ENCODE measurements around the gene KIF1A. TPM values are rescaled to one million over a fixed set of nuclear protein-coding genes. Genes with fewer than 3 reads are reported as not detected.

Gene KIF1A
- total and polyA plus RNA-seq, 2 of the 13 experiments (the other 11 are each of a cell fraction or from before 2014, with no cell fraction given) = 0.01 TPM; not detected in 1

DNA sequence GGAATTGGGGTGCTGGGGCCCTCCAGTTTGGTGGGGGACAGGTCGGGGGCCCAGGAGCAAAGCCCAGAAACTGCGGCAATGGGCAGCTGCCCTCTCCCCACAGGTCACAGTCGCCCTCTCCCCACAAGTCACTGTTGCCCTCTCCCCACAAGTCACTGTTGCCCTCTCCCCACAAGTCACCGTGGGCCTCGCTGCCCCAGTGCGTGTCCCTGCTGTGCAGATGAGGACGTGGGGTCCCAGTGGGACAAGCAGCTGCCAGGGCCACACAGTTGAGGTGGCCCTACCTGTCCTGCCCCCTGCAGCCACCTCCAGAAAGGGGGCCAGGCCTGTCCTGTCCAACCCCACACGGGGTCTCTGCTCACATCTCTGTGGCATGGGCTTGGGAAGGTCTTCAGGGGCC lies 35.7 kb upstream of the KIF1A start:
- POLR2A ChIA-PET = no interaction called here
- WGBS (ENCODE audit: low lambda C conversion rate) = 70% methylated on average over 7 of the region's 8 CpGs
- Histone ChIP-seq H3K79me2 (ENCODE audit: insufficient read depth, low read length) (no peaks in the 10 kb centered on the region), H3K9ac (ENCODE audit: insufficient read depth, low read depth, low read length) (no peak overlapping the region), H3K27me3 (ENCODE audit: control insufficient read depth in 1 of 2, insufficient read depth in 2 of 2, low read length in 2 of 2) (peaks cover 3 to 24% of the 10 kb centered on the region in 2 experiments; a peak in 3 of 5 replicates), H3K4me2 (ENCODE audit: low read depth, low read length) (no peak overlapping the region), H4K20me1 (ENCODE audit: insufficient read depth, low read length) (no peaks in the 10 kb centered on the region), H2AFZ (ENCODE audit: low read length) (no peak overlapping the region), H3K36me3 (replicated peaks in 1 of 2; ENCODE audit: control insufficient read depth in 1 of 2, insufficient read depth in 2 of 2, low read length in 2 of 2) (no peaks in the 10 kb centered on the region), H3K9me3 (ENCODE audit: low read length) (no peaks in the 10 kb centered on the region), H3K4me1 (ENCODE audit: insufficient read depth, low read length) (peaks cover 41% of the 10 kb centered on the region), H3K4me3 (replicated peaks in 1 of 3; ENCODE audit: insufficient read depth in 1 of 3, low read depth in 2 of 3, low read length in 3 of 3) (no peak overlapping the region), H3K27ac (ENCODE audit: extremely low read length, insufficient read depth, low read length) (no peak overlapping the region)
- no peak for ATAC-seq
- DNase-seq (ENCODE audit: low spot score) = no peak
- intact Hi-C loops (cut with micrococcal nuclease; ENCODE audit: unreplicated experiment) (loop anchor here (1.0 to 10.0 kb wide), 4 partner anchors 47 to 369 kb away; no protein-coding TSS in a partner anchor), in situ Hi-C loops (cut with HindIII; ENCODE audit: extremely low pct_ligation_motif_present, low pct_unique_long_range_greater_than_20kb) (loop anchor here (5.0 to 25.0 kb wide), 2 partner anchors 47 to 782 kb away; partner anchors contain the start of genes ATG4B and THAP4)
- CTCF ChIA-PET (ENCODE audit: low intra/inter-chr PET ratio, low total read pairs) = interaction anchor here (2.8 kb wide), 1 partner anchor 59 kb away, joined by 25 read pairs; no protein-coding TSS in a partner anchor
- FAIRE-seq = no peak
- BruUV-seq (replicated peaks) = no TSS peak
- TF ChIP-seq ZNF737 (CRISPR knock-in tag; IDR thresholded peaks at IDR 0.05; ENCODE audit: borderline replicate concordance) = no peak
- no peak for TF ChIP-seq RBFOX2 (IDR thresholded peaks at IDR 0.05; ENCODE audit: low read depth, low read length)
- TF ChIP-seq TCF7 (IDR thresholded peaks at IDR 0.05; ENCODE audit: low read depth) = no peak
- no peak for TF ChIP-seq ZNF446 (CRISPR knock-in tag; IDR thresholded peaks at IDR 0.05)
- TF ChIP-seq ZBTB43 (CRISPR knock-in tag; conservative IDR thresholded peaks at IDR 0.05) = no peak
- no peak for TF ChIP-seq HCFC1 (IDR thresholded peaks at IDR 0.05; ENCODE audit: low read depth, low read length)
- no peak for TF ChIP-seq JARID2 (CRISPR knock-in tag; IDR thresholded peaks at IDR 0.05; ENCODE audit: insufficient replicate concordance)
- TF ChIP-seq ZNF724P (CRISPR knock-in tag; IDR thresholded peaks at IDR 0.05; ENCODE audit: borderline replicate concordance) = no peak
- TF ChIP-seq DZIP1 (CRISPR knock-in tag; IDR thresholded peaks at IDR 0.05) = no peak
- no peak for TF ChIP-seq ZNF792 (CRISPR knock-in tag; IDR thresholded peaks at IDR 0.05)
- no peak for TF ChIP-seq ZNF383 (CRISPR knock-in tag; IDR thresholded peaks at IDR 0.05; ENCODE audit: borderline replicate concordance)
